ENCODE data around the gene PLEKHS1. TPM values are rescaled to one million over a fixed set of nuclear protein-coding genes. Genes with fewer than 3 reads are reported as not detected.
A peak's percentile ranks its signal among the peaks of the same experiment; 100 is the strongest.
"Not testable (repeated sequence)": the region's sequence is repeated elsewhere in the genome, so short reads cannot be mapped to it uniquely, and the experiment has no call there.

Gene PLEKHS1
- total RNA-seq, 1 donor from 2014 or later = not detected

- ATAC-seq = no peak
- Histone ChIP-seq H3K4me1 (no peaks in the 10 kb centered on the region), H3K27me3 (no peaks in the 10 kb centered on the region), H3K9me3 (no peaks in the 10 kb centered on the region), H3K4me3 (no peak overlapping the region), H3K36me3 (no peaks in the 10 kb centered on the region), H3K27ac (no peak overlapping the region)
- intact Hi-C loops (cut with DNase I) = no loop called here
- DNase-seq = no peak
- TF ChIP-seq, protein P1, sequence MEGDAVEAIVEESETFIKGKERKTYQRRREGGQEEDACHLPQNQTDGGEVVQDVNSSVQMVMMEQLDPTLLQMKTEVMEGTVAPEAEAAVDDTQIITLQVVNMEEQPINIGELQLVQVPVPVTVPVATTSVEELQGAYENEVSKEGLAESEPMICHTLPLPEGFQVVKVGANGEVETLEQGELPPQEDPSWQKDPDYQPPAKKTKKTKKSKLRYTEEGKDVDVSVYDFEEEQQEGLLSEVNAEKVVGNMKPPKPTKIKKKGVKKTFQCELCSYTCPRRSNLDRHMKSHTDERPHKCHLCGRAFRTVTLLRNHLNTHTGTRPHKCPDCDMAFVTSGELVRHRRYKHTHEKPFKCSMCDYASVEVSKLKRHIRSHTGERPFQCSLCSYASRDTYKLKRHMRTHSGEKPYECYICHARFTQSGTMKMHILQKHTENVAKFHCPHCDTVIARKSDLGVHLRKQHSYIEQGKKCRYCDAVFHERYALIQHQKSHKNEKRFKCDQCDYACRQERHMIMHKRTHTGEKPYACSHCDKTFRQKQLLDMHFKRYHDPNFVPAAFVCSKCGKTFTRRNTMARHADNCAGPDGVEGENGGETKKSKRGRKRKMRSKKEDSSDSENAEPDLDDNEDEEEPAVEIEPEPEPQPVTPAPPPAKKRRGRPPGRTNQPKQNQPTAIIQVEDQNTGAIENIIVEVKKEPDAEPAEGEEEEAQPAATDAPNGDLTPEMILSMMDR (IDR thresholded peaks at IDR 0.05) = no peak
Observed at GRCh38 chr10:113819989-113820388, 68.5 kb downstream of the PLEKHS1 start.

DNA sequence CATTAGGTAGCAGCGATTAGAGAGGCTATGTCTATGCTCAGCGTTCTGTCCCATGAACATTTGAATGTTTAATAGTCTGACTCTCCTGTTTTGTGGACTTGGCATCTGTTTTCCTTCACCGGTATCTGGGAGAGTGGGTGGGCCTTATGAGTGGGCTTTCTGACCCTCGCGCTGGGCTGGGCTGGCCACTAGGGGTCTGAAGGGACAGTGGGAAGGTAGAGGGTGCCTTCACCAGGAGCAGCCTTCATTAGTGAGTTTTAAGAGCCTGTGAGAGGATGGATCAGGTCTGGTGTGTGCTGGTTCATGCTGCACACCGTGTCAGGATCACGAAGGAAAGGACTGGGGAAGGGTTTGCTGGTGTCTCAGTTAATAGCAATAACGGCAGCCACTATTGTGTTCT is 69.0 kb downstream of the PLEKHS1 start:
- ATAC-seq (peak; percentile 16), DNase-seq (no peak)
- H3K27me3 ChIP-seq = no peaks in the 10 kb centered on the region
- H3K9me3 ChIP-seq = no peaks in the 10 kb centered on the region
- H3K36me3 ChIP-seq = no peaks in the 10 kb centered on the region
- no peak overlapping the region for H3K4me3 ChIP-seq
- H3K27ac ChIP-seq = no peak overlapping the region
- intact Hi-C loops (cut with DNase I) = no loop called here
- H3K4me1 ChIP-seq = no peaks in the 10 kb centered on the region
- TF ChIP-seq, protein P1 (IDR thresholded peaks at IDR 0.05) = no peak

- H3K4me3 ChIP-seq; ATAC-seq; H3K27me3 ChIP-seq; DNase-seq; intact Hi-C loops (cut with DNase I); H3K36me3 ChIP-seq; H3K27ac ChIP-seq; H3K9me3 ChIP-seq; H3K4me1 ChIP-seq: not testable (repeated sequence)
Observed at GRCh38 chr10:113821306-113821705, 69.8 kb downstream of the PLEKHS1 start.

DNA sequence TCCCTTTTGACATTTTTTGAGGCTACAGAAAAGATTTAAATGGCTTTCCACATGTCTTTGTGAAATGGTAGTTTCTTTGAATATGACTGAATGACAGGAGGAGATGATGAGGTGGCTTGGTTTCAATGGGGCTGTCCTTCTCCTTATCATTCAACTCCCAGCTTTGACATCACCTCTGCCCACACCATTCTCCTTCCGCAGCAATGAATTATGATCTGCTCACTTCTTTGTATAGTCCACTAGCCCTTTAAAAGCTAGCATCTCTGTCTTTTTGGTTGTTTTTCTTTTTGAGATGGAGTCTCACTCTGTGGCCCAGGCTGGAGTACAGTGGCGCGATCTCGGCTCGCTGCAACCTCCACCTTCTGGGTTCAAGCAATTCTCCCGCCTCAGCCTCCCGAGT is 70.7 kb downstream of the PLEKHS1 start:
- intact Hi-C loops (cut with DNase I) = no loop called here
- no peaks in the 10 kb centered on the region for H3K36me3 ChIP-seq
- no peaks in the 10 kb centered on the region for H3K4me1 ChIP-seq
- no peak overlapping the region for H3K4me3 ChIP-seq
- DNase-seq = no peak
- H3K27me3 ChIP-seq = no peaks in the 10 kb centered on the region
- no peaks in the 10 kb centered on the region for H3K9me3 ChIP-seq
- TF ChIP-seq, protein P1 (IDR thresholded peaks at IDR 0.05) = no peak
- H3K27ac ChIP-seq = no peak overlapping the region
- ATAC-seq = no peak

DNA sequence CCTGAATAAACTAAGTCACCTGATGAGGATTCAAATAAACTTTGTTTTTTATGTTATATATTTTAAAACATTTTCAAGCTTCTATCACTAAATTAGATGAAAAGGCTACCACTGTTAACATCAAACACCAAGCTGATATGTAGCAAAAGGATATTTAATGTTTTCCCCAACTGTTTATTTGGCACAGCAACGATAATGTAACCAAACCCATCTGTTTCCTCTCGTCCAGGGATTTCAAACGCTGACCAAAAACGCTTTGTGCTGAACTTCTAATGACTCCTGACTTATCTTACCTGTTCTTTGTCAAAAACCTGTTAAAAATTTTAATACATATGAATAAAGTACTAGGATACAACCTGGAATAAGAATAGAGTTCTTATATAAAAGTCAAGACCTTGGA is 71.9 kb downstream of the PLEKHS1 start:
- DNase-seq = no peak
- no peak for ATAC-seq

DNA sequence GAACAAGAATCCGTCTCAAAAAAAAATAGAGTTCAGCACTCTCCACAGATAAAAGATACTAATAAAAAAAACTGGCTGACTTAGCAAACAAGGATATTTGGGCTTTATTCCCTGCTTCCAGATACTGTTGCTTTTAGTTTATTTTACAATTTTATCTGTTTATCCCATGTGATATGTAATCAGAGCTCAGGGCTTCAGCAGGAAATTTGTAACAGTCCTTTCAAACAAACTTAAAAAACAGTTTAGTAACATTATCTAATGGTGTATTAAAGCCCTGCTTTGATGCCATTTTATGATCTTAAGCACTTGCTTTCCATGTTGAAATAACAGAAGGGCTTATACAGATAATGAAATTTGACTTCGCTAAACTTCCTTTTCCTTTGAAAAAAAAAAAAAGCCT is 74.3 kb downstream of the PLEKHS1 start:
- Histone ChIP-seq H3K4me3 (no peak overlapping the region), H3K9me3 (no peaks in the 10 kb centered on the region), H3K27me3 (no peaks in the 10 kb centered on the region), H3K4me1 (no peaks in the 10 kb centered on the region), H3K27ac (no peak overlapping the region), H3K36me3 (no peaks in the 10 kb centered on the region)
- intact Hi-C loops (cut with DNase I) = no loop called here
- TF ChIP-seq, protein P1 (IDR thresholded peaks at IDR 0.05) = no peak
- no peak for DNase-seq
- ATAC-seq = no peak

More for the DNA sequence above, 71.9 kb downstream of the PLEKHS1 start:
- TF ChIP-seq, protein P1 (IDR thresholded peaks at IDR 0.05) = no peak
- Histone ChIP-seq H3K4me3 (no peak overlapping the region), H3K27ac (no peak overlapping the region), H3K27me3 (no peaks in the 10 kb centered on the region), H3K9me3 (no peaks in the 10 kb centered on the region), H3K4me1 (no peaks in the 10 kb centered on the region), H3K36me3 (no peaks in the 10 kb centered on the region)
- intact Hi-C loops (cut with DNase I) = no loop called here

GRCh38 chr10:113828567-113828966 is 77.1 kb downstream of the PLEKHS1 start:
- H3K27me3 ChIP-seq; H3K27ac ChIP-seq; H3K9me3 ChIP-seq; intact Hi-C loops (cut with DNase I); H3K36me3 ChIP-seq; H3K4me3 ChIP-seq; DNase-seq; H3K4me1 ChIP-seq; ATAC-seq: not testable (repeated sequence)

Measured in upper lobe of right lung (tissue), 1 donor.